Measurements from ENCODE around the gene MSN. TPM values are rescaled to one million over a fixed set of nuclear protein-coding genes. Genes with fewer than 3 reads are reported as not detected.
A peak's percentile ranks its signal among the peaks of the same experiment; 100 is the strongest.

Gene MSN
- total RNA-seq, 3 donors from 2014 or later, result 25.9 to 127 (median 66.2) TPM

DNA sequence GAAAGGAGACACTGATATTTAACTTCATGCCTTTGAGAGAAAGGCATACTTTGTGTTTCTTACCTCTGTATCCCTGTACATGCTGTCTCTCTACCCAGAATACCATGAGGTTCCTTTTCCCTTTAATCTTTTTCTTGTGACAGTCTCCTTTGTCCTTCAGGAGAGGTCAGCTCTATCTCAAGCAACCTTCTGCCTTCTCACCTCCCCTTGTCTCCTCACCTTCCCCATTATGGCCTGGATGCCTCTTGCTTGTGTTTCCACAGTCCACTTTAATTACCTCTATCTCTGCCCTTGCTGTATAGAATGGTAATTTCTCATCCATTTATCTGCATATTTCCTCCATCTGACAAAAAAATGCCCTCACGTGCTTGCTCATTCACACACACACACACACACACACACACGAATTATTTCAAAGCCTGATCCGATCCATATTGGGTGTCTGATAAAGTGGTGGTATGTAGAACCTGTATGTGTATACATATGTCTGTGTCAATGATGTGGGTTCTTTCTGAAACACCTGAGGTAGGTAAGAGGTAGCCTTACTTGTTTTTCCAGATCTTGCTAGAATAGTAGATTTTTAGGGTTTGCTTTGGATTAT, 28.5 kb downstream of the MSN start:
- ATAC-seq (no peak), DNase-seq (no peak)
- H3K4me1 ChIP-seq (ENCODE audit: low read depth), result no peaks in the 10 kb centered on the region
- H3K36me3 ChIP-seq (ENCODE audit: low read depth), result no peaks in the 10 kb centered on the region
- no peak overlapping the region for H3K4me3 ChIP-seq
- H3K9me3 ChIP-seq, result no peaks in the 10 kb centered on the region
- TF ChIP-seq, protein P1, sequence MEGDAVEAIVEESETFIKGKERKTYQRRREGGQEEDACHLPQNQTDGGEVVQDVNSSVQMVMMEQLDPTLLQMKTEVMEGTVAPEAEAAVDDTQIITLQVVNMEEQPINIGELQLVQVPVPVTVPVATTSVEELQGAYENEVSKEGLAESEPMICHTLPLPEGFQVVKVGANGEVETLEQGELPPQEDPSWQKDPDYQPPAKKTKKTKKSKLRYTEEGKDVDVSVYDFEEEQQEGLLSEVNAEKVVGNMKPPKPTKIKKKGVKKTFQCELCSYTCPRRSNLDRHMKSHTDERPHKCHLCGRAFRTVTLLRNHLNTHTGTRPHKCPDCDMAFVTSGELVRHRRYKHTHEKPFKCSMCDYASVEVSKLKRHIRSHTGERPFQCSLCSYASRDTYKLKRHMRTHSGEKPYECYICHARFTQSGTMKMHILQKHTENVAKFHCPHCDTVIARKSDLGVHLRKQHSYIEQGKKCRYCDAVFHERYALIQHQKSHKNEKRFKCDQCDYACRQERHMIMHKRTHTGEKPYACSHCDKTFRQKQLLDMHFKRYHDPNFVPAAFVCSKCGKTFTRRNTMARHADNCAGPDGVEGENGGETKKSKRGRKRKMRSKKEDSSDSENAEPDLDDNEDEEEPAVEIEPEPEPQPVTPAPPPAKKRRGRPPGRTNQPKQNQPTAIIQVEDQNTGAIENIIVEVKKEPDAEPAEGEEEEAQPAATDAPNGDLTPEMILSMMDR (IDR thresholded peaks at IDR 0.05), result no peak
- intact Hi-C loops (cut with DNase I, micrococcal nuclease), result no loop called here

DNA sequence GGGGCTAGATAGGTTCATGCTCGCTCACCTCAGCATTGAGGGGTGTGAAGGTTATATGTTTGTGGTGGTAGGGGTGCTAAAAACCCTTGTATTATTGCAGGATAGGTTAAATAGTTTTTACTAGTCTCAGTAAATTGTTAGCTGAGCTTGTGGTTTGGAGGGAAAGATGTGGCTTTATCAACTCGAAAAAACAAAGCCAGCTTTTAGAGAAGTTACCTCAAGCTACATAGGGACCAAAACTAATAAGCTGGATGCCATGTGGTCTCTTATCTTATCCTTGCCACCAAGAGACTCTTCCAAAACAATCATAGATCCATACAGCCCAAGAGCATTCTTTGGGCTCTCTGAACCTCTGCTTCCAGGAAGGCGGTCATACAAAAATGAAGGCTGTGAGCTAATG, 29.2 kb downstream of the MSN start:
- H3K4me1 ChIP-seq (ENCODE audit: low read depth), result no peaks in the 10 kb centered on the region
- H3K36me3 ChIP-seq (ENCODE audit: low read depth), result no peaks in the 10 kb centered on the region
- intact Hi-C loops (cut with DNase I, micrococcal nuclease), result no loop called here
- H3K9me3 ChIP-seq, result no peaks in the 10 kb centered on the region
- H3K4me3 ChIP-seq, result no peak overlapping the region
- no peak for ATAC-seq
- TF ChIP-seq, protein P1 (IDR thresholded peaks at IDR 0.05), result no peak
- DNase-seq, result no peak

DNA sequence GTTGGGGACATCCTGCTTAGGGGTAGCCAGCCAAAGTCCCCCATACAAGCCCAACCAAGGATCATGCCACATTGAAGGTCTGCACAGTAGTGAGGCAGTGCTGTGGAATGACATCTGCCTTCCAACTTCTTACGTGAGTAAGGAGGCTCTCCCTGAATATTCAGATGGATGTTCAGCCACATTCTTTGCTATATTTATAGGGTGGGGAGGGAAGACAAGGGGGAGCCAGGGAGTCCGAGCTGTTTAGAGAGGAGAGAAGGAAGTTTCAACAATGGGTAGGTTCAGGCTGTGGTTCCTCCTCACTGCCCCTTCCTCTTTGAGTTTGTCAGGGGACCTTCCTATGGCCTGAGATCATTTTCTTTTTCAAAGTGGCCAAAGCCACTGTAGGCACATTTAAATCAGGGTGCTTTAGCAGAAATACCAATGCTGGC, 29.8 kb downstream of the MSN start:
- H3K4me3 ChIP-seq, result no peak overlapping the region
- DNase-seq, result no peak
- intact Hi-C loops (cut with DNase I, micrococcal nuclease), result no loop called here
- H3K36me3 ChIP-seq (ENCODE audit: low read depth), result no peaks in the 10 kb centered on the region
- H3K4me1 ChIP-seq (ENCODE audit: low read depth), result no peaks in the 10 kb centered on the region
- TF ChIP-seq, protein P1 (IDR thresholded peaks at IDR 0.05), result no peak
- no peak for ATAC-seq
- H3K9me3 ChIP-seq, result no peaks in the 10 kb centered on the region

DNA sequence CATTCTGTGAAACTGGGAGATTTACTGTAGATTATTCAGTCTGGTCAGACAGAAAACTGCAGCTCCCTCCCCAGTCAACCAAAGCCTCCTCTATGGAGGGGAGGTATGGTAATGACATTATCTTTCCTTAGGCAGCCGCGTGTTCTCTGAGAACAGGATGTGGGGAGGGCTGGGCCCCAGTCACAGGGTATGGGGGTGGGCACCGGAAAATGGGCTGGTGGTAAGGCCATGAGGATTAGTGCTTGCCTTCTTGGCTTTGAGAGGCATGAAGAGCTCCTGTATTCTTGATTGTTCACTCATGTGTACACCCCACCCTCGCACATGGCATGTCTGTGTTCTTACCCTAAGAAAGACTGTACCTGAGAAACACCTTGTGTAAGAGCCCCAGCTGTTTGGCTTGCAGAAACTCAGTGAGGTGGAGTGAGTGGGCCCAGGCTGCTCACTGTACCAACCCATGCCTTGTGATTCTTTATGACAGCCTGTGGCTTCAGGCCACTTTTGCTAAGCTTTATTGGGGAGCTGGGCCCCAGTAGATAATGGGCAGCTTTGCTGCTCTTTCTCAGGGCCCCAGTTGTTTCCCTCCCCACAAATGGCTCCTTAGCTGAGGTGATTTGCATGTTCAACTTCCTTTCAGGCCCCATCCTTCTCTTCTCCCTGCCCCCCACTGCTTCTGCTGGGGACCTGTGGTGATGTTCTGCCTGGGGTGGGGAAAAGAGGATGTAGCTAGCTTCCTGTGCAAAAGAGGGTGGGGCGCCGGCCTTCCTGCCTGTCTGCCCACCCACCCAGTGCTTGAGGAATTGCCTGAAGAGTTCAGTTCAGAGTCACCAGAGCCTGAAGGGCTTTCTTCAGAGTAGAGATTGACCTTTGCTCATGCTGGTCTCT, 30.7 kb downstream of the MSN start:
- TF ChIP-seq, protein P1 (IDR thresholded peaks at IDR 0.05), result no peak
- Histone ChIP-seq H3K36me3 (ENCODE audit: low read depth) (no peaks in the 10 kb centered on the region), H3K4me3 (no peak overlapping the region), H3K4me1 (ENCODE audit: low read depth) (no peaks in the 10 kb centered on the region), H3K9me3 (no peaks in the 10 kb centered on the region)
- DNase-seq (peak; percentile 42 to 84 (median 49)), ATAC-seq (peak; percentile 77)
- intact Hi-C loops (cut with DNase I, micrococcal nuclease), result no loop called here

DNA sequence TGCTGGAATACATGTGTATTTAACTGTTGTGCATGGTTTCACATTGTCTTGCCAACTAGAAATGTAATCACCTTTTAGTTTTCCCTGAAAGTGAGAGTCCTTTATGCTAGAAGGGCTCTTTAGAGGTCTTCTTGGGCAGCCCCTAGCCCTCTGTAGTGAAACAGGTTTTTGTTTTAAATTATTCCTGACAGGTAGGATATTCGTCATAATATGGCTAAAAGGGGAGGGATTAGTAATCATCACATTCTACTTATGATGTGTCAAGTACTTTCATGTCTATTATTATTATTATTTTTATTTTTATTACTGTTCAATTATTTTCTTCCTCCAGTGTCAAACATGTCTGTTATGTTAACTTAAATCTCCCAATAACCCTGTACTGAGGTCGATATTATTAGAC, 35.5 kb downstream of the MSN start:
- H3K4me1 ChIP-seq (ENCODE audit: low read depth), result peaks cover 7% of the 10 kb centered on the region
- no peaks in the 10 kb centered on the region for H3K9me3 ChIP-seq
- DNase-seq, result no peak
- H3K4me3 ChIP-seq, result no peak overlapping the region
- TF ChIP-seq, protein P1 (IDR thresholded peaks at IDR 0.05), result no peak
- no peaks in the 10 kb centered on the region for H3K36me3 ChIP-seq (ENCODE audit: low read depth)
- intact Hi-C loops (cut with DNase I, micrococcal nuclease), result loop anchor here in 1 of 2 donors (10.0 kb wide), 1 partner anchor 108 kb away; no protein-coding TSS in a partner anchor
- ATAC-seq, result no peak
